ENCODE results near the gene C1orf159.

- no peak for TF ChIP-seq CTCF (IDR thresholded peaks at IDR 0.05; ENCODE audit: insufficient read depth, low read length, poor library complexity, severe bottlenecking)
- TF ChIP-seq EZH2phosphoT487 (conservative IDR thresholded peaks at IDR 0.05; ENCODE audit: low read length): no peak
Observed at GRCh38 chr1:1123581-1124507, 8.0 kb upstream of the C1orf159 start.
